Measurements from ENCODE around the gene TCAP.

The TCAP gene

GRCh38 chr17:39673335-39674081 is 8.4 kb downstream of the TCAP start:
- Histone ChIP-seq H4K20me1 (ENCODE audit: insufficient read depth, low read length) (no peaks in the 10 kb centered on the region), H3K9me3 (ENCODE audit: low read length) (no peaks in the 10 kb centered on the region), H2AFZ (ENCODE audit: low read length) (no peak overlapping the region), H3F3A (ENCODE audit: insufficient read depth, low read length) (no peaks in the 10 kb centered on the region), H3K9ac (ENCODE audit: low read length) (no peak overlapping the region), H3K4me1 (ENCODE audit: insufficient read depth, low read length, severe bottlenecking) (peaks cover 9% of the 10 kb centered on the region), H3K36me3 (ENCODE audit: insufficient read depth, low read length) (no peaks in the 10 kb centered on the region), H3K27ac (ENCODE audit: low read depth, low read length, poor library complexity, severe bottlenecking) (no peak overlapping the region), H3K4me2 (ENCODE audit: low read length) (no peak overlapping the region), H3K9me2 (ENCODE audit: low read depth, low read length) (no peaks in the 10 kb centered on the region), H3K79me2 (ENCODE audit: insufficient read depth, low read length) (no peaks in the 10 kb centered on the region), H3K4me3 (ENCODE audit: low read depth, low read length, poor library complexity, severe bottlenecking) (no peak overlapping the region), H3K27me3 (ENCODE audit: insufficient read depth, low read length) (no peaks in the 10 kb centered on the region; the same call in 1 of the 2 replicates)
- TF ChIP-seq CTCF (IDR thresholded peaks at IDR 0.05; ENCODE audit: low read length) (no peak), EZH2 (IDR thresholded peaks at IDR 0.05; ENCODE audit: borderline replicate concordance, low read length) (no peak)

GRCh38 chr17:39674179-39674578 is 9.0 kb downstream of the TCAP start:
- no peaks in the 10 kb centered on the region for H3F3A ChIP-seq (ENCODE audit: insufficient read depth, low read length)
- H4K20me1 ChIP-seq (ENCODE audit: insufficient read depth, low read length): no peaks in the 10 kb centered on the region
- TF ChIP-seq EZH2 (IDR thresholded peaks at IDR 0.05; ENCODE audit: borderline replicate concordance, low read length): no peak
- no peak for TF ChIP-seq CTCF (IDR thresholded peaks at IDR 0.05; ENCODE audit: low read length)

GRCh38 chr17:39674702-39675389 is 9.7 kb downstream of the TCAP start:
- no peaks in the 10 kb centered on the region for H4K20me1 ChIP-seq (ENCODE audit: insufficient read depth, low read length)
- H3K27me3 ChIP-seq (ENCODE audit: insufficient read depth, low read length): no peaks in the 10 kb centered on the region; the same call in 1 of the 2 replicates
- no peak overlapping the region for H3K4me3 ChIP-seq (ENCODE audit: low read depth, low read length, poor library complexity, severe bottlenecking)
- H2AFZ ChIP-seq (ENCODE audit: low read length): no peak overlapping the region
- no peak overlapping the region for H3K27ac ChIP-seq (ENCODE audit: low read depth, low read length, poor library complexity, severe bottlenecking)
- H3K4me2 ChIP-seq (ENCODE audit: low read length): no peak overlapping the region
- H3K9me2 ChIP-seq (ENCODE audit: low read depth, low read length): no peaks in the 10 kb centered on the region
- no peak overlapping the region for H3K9ac ChIP-seq (ENCODE audit: low read length)
- peaks cover 13% of the 10 kb centered on the region for H3K4me1 ChIP-seq (ENCODE audit: insufficient read depth, low read length, severe bottlenecking)
- no peaks in the 10 kb centered on the region for H3K9me3 ChIP-seq (ENCODE audit: low read length)
- H3F3A ChIP-seq (ENCODE audit: insufficient read depth, low read length): no peaks in the 10 kb centered on the region
- H3K36me3 ChIP-seq (ENCODE audit: insufficient read depth, low read length): no peaks in the 10 kb centered on the region
- no peaks in the 10 kb centered on the region for H3K79me2 ChIP-seq (ENCODE audit: insufficient read depth, low read length)
- no peak for TF ChIP-seq CTCF (IDR thresholded peaks at IDR 0.05; ENCODE audit: low read length)
- TF ChIP-seq EZH2 (IDR thresholded peaks at IDR 0.05; ENCODE audit: borderline replicate concordance, low read length): no peak

More at GRCh38 chr17:39674179-39674578, 9.0 kb downstream of the TCAP start:
- no peak overlapping the region for H3K4me2 ChIP-seq (ENCODE audit: low read length)
- H3K79me2 ChIP-seq (ENCODE audit: insufficient read depth, low read length): no peaks in the 10 kb centered on the region
- no peak overlapping the region for H2AFZ ChIP-seq (ENCODE audit: low read length)
- H3K27me3 ChIP-seq (ENCODE audit: insufficient read depth, low read length): no peaks in the 10 kb centered on the region; the same call in 1 of the 2 replicates
- no peak overlapping the region for H3K9ac ChIP-seq (ENCODE audit: low read length)
- H3K27ac ChIP-seq (ENCODE audit: low read depth, low read length, poor library complexity, severe bottlenecking): no peak overlapping the region
- H3K9me3 ChIP-seq (ENCODE audit: low read length): no peaks in the 10 kb centered on the region
- H3K4me1 ChIP-seq (ENCODE audit: insufficient read depth, low read length, severe bottlenecking): peaks cover 6% of the 10 kb centered on the region
- H3K36me3 ChIP-seq (ENCODE audit: insufficient read depth, low read length): no peaks in the 10 kb centered on the region
- no peak overlapping the region for H3K4me3 ChIP-seq (ENCODE audit: low read depth, low read length, poor library complexity, severe bottlenecking)
- H3K9me2 ChIP-seq (ENCODE audit: low read depth, low read length): no peaks in the 10 kb centered on the region

All from OCI-LY1 (cell line).